Measurements from ENCODE around the gene ZNF839. TPM values are rescaled to one million over a fixed set of nuclear protein-coding genes. Genes with fewer than 3 reads are reported as not detected.

Gene ZNF839
- total RNA-seq, 1 donor = 7.5 TPM

- peak within 1 kb of the TSS; percentile 94 for H3K4me3 ChIP-seq (ENCODE audit: low read depth, low read length)
- DNase-seq (ENCODE audit: low read depth) = peak; percentile 96
- no peak for TF ChIP-seq CTCF (IDR thresholded peaks at IDR 0.05; ENCODE audit: insufficient read depth, low read length)
These were observed 14.7 kb upstream of the ZNF839 start, which contains the start of gene MOK for GRCh38 chr14:102304611-102305506. Gene MOK (minus strand): TSS chr14:102305164. CDS start chr14:102304968, 196 bp downstream.

- peak; percentile 84 for DNase-seq (ENCODE audit: low read depth)
- TF ChIP-seq CTCF (IDR thresholded peaks at IDR 0.05; ENCODE audit: insufficient read depth, low read length) = peak; percentile 84
These were observed 5.1 kb upstream of the ZNF839 start for GRCh38 chr14:102314242-102315011.

GRCh38 chr14:102315121-102315520 is 4.4 kb upstream of the ZNF839 start:
- TF ChIP-seq CTCF (IDR thresholded peaks at IDR 0.05; ENCODE audit: insufficient read depth, low read length) = no peak
- no peak for DNase-seq (ENCODE audit: low read depth)
- H3K4me3 ChIP-seq (ENCODE audit: low read depth, low read length) = no peak overlapping the region

More at GRCh38 chr14:102314242-102315011, 5.1 kb upstream of the ZNF839 start:
- peak overlapping the region; percentile 58 for H3K4me3 ChIP-seq (ENCODE audit: low read depth, low read length)

- no peak for TF ChIP-seq CTCF (IDR thresholded peaks at IDR 0.05; ENCODE audit: insufficient read depth, low read length)
- DNase-seq (ENCODE audit: low read depth) = peak; percentile 84
- H3K4me3 ChIP-seq (ENCODE audit: low read depth, low read length) = peak overlapping the region; percentile 59
These were observed 3.2 kb upstream of the ZNF839 start for GRCh38 chr14:102316338-102316742.

GRCh38 chr14:102316743-102317563 is 2.6 kb upstream of the ZNF839 start:
- peak; percentile 92 for DNase-seq (ENCODE audit: low read depth)
- peak; percentile 79 for TF ChIP-seq CTCF (IDR thresholded peaks at IDR 0.05; ENCODE audit: insufficient read depth, low read length)
- peak overlapping the region; percentile 66 for H3K4me3 ChIP-seq (ENCODE audit: low read depth, low read length)
